Activated CD8-positive, alpha-beta T cell treated with anti-CD3 and anti-CD28 coated beads, Interleukin-2, amount 10 ng/mL, durations not matched to agents 7 days and 5 days (primary cell): ENCODE results near the gene RFX8. TPM values are rescaled to one million over a fixed set of nuclear protein-coding genes. Genes with fewer than 3 reads are reported as not detected.
A peak's percentile ranks its signal among the peaks of the same experiment; 100 is the strongest.

Experiments
- ATAC-seq: fragments of 150-1000 bp; cut with Tn5 transposase; one replicate; pipeline ENCODE4 v1.10.0; 2021; ENCODE audit warnings: moderate library complexity
- CTCF ChIA-PET: fragments of 350-600 bp; sonication (Branson Sonifier 250); formaldehyde crosslinking; loops from one replicate; lab custom pipeline; 2021; ENCODE audit warnings: antibody characterized with exemption; lab: Charles Lee
- POLR2A ChIA-PET: fragments of 350-600 bp; sonication (Branson Sonifier 250); formaldehyde crosslinking; loops from one replicate; lab custom pipeline; 2021; ENCODE audit warnings: antibody characterized with exemption; lab: Charles Lee
- DNase-seq: peaks from one replicate; pipeline ENCODE4 v3.0.0-alpha.2; 2020
- H3K27ac Mint-ChIP-seq: one replicate; pipeline ENCODE4 v1.8.0; 2021; ENCODE audit warnings: mild to moderate bottlenecking, mixed read lengths
- H3K27me3 Mint-ChIP-seq: one replicate; pipeline ENCODE4 v1.8.0; 2021; ENCODE audit warnings: low read depth, mixed read lengths
- H3K36me3 Mint-ChIP-seq: one replicate; pipeline ENCODE4 v1.8.0; 2021; ENCODE audit warnings: low read depth, mixed read lengths
- H3K4me1 Mint-ChIP-seq: one replicate; pipeline ENCODE4 v1.8.0; 2021; ENCODE audit warnings: low read depth, mixed read lengths
- H3K4me3 Mint-ChIP-seq: one replicate; pipeline ENCODE4 v1.8.0; 2021; ENCODE audit warnings: mild to moderate bottlenecking, mixed read lengths
- H3K9me3 Mint-ChIP-seq: one replicate; pipeline ENCODE4 v1.8.0; 2022; ENCODE audit warnings: mixed read lengths; ENCODE audit not compliant: insufficient read depth
- total RNA-seq, 2 experiments: library from RNA; stranded (reverse); gene quantifications; one replicate each; pipeline ENCODE4 v1.2.3, GENCODE V29; 2021

RFX8 gene
- total RNA-seq, 2 experiments from 2014 or later = 2.2 to 2.8 TPM

GRCh38 chr2:101419096-101419663, 55.7 kb downstream of the RFX8 start:
- ChIA-PET CTCF (interaction anchor here (0.6 to 5.7 kb wide), 39 partner anchors 9 to 822 kb away, joined by 3 to 83 read pairs (median 4); partner anchors contain the start of genes CREG2 and MAP4K4), POLR2A (interaction anchor here (1.0 kb wide), 1 partner anchor 278 kb away, joined by 3 read pairs; the partner anchor contains the start of gene MAP4K4)
- peak; percentile 60 for ATAC-seq
- Mint-ChIP-seq H3K4me1 (peaks cover 2% of the 10 kb centered on the region), H3K4me3 (no peak overlapping the region), H3K9me3 (peaks cover 3% of the 10 kb centered on the region), H3K27me3 (no peaks in the 10 kb centered on the region), H3K36me3 (no peaks in the 10 kb centered on the region), H3K27ac (no peak overlapping the region)
- peak; percentile 80 for DNase-seq

- DNase-seq (no peak), ATAC-seq (no peak)
- Mint-ChIP-seq H3K9me3 (peaks cover 3% of the 10 kb centered on the region), H3K27ac (no peak overlapping the region), H3K27me3 (no peaks in the 10 kb centered on the region), H3K36me3 (no peaks in the 10 kb centered on the region), H3K4me1 (peaks cover 2% of the 10 kb centered on the region), H3K4me3 (no peak overlapping the region)
- ChIA-PET CTCF (interaction anchor here (0.7 to 5.7 kb wide), 38 partner anchors 9 to 822 kb away, joined by 3 to 83 read pairs (median 4); partner anchors contain the start of genes CREG2 and MAP4K4), POLR2A (interaction anchor here (1.0 kb wide), 1 partner anchor 279 kb away, joined by 3 read pairs; the partner anchor contains the start of gene MAP4K4)
Observed at GRCh38 chr2:101418460-101419095, 56.3 kb downstream of the RFX8 start.

GRCh38 chr2:101416609-101417008, 58.3 kb downstream of the RFX8 start:
- peaks cover 2% of the 10 kb centered on the region for H3K4me1 Mint-ChIP-seq
- ChIA-PET POLR2A (no interaction called here), CTCF (interaction anchor here (0.9 to 5.7 kb wide), 4 partner anchors 9 to 414 kb away, joined by 3 to 83 read pairs (median 4); no protein-coding TSS in a partner anchor)
- H3K27ac Mint-ChIP-seq = no peak overlapping the region
- ATAC-seq (no peak), DNase-seq (no peak)
- H3K27me3 Mint-ChIP-seq = no peaks in the 10 kb centered on the region
- peaks cover 3% of the 10 kb centered on the region for H3K9me3 Mint-ChIP-seq
- H3K36me3 Mint-ChIP-seq = no peaks in the 10 kb centered on the region
- no peak overlapping the region for H3K4me3 Mint-ChIP-seq

GRCh38 chr2:101415884-101416283, 59.0 kb downstream of the RFX8 start:
- CTCF ChIA-PET = interaction anchor here (1.1 kb wide), 1 partner anchor 74 kb away, joined by 4 read pairs; no protein-coding TSS in a partner anchor
- Mint-ChIP-seq H3K36me3 (no peaks in the 10 kb centered on the region), H3K4me1 (peaks cover 2% of the 10 kb centered on the region), H3K9me3 (peaks cover 3% of the 10 kb centered on the region), H3K4me3 (no peak overlapping the region), H3K27ac (no peak overlapping the region), H3K27me3 (no peaks in the 10 kb centered on the region)
- ATAC-seq (no peak), DNase-seq (no peak)
- POLR2A ChIA-PET = no interaction called here

GRCh38 chr2:101415220-101415619, 59.7 kb downstream of the RFX8 start:
- H3K4me3 Mint-ChIP-seq = no peak overlapping the region
- no peak for DNase-seq
- ChIA-PET CTCF (no interaction called here), POLR2A (no interaction called here)
- peaks cover 2% of the 10 kb centered on the region for H3K4me1 Mint-ChIP-seq
- peaks cover 3% of the 10 kb centered on the region for H3K9me3 Mint-ChIP-seq
- H3K27me3 Mint-ChIP-seq = no peaks in the 10 kb centered on the region
- no peaks in the 10 kb centered on the region for H3K36me3 Mint-ChIP-seq
- no peak overlapping the region for H3K27ac Mint-ChIP-seq
- no peak for ATAC-seq

GRCh38 chr2:101412092-101412694, 62.7 kb downstream of the RFX8 start:
- no peaks in the 10 kb centered on the region for H3K27me3 Mint-ChIP-seq

GRCh38 chr2:101410746-101411145, 64.2 kb downstream of the RFX8 start:
- peaks cover 3% of the 10 kb centered on the region for H3K9me3 Mint-ChIP-seq
- POLR2A ChIA-PET = no interaction called here
- H3K27ac Mint-ChIP-seq = no peak overlapping the region
- H3K4me1 Mint-ChIP-seq = no peaks in the 10 kb centered on the region
- ATAC-seq = no peak
- CTCF ChIA-PET = interaction anchor here (1.2 to 2.8 kb wide), 2 partner anchors 8 to 61 kb away, joined by 3 to 10 read pairs; no protein-coding TSS in a partner anchor
- H3K27me3 Mint-ChIP-seq = no peaks in the 10 kb centered on the region
- H3K4me3 Mint-ChIP-seq = no peak overlapping the region
- H3K36me3 Mint-ChIP-seq = no peaks in the 10 kb centered on the region
- no peak for DNase-seq

More at GRCh38 chr2:101412092-101412694, 62.7 kb downstream of the RFX8 start:
- DNase-seq (no peak), ATAC-seq (no peak)
- Mint-ChIP-seq H3K27ac (no peak overlapping the region), H3K4me3 (no peak overlapping the region), H3K4me1 (no peaks in the 10 kb centered on the region), H3K9me3 (peaks cover 3% of the 10 kb centered on the region), H3K36me3 (no peaks in the 10 kb centered on the region)
- CTCF ChIA-PET = no interaction called here
- POLR2A ChIA-PET = no interaction called here

- CTCF ChIA-PET = interaction anchor here (1.2 to 2.8 kb wide), 2 partner anchors 9 to 60 kb away, joined by 3 to 10 read pairs; no protein-coding TSS in a partner anchor
- POLR2A ChIA-PET = no interaction called here
- no peaks in the 10 kb centered on the region for H3K36me3 Mint-ChIP-seq
Observed at GRCh38 chr2:101410114-101410513, 64.8 kb downstream of the RFX8 start.

GRCh38 chr2:101409699-101410098, 65.2 kb downstream of the RFX8 start:
- no peak overlapping the region for H3K27ac Mint-ChIP-seq
- no peak overlapping the region for H3K4me3 Mint-ChIP-seq
- H3K27me3 Mint-ChIP-seq = no peaks in the 10 kb centered on the region
- CTCF ChIA-PET = interaction anchor here (1.2 to 2.8 kb wide), 2 partner anchors 9 to 60 kb away, joined by 3 to 10 read pairs; no protein-coding TSS in a partner anchor
- no peak for ATAC-seq
- H3K36me3 Mint-ChIP-seq = no peaks in the 10 kb centered on the region
- no peak for DNase-seq
- POLR2A ChIA-PET = no interaction called here
- H3K4me1 Mint-ChIP-seq = no peaks in the 10 kb centered on the region
- H3K9me3 Mint-ChIP-seq = peaks cover under 1% of the 10 kb centered on the region

More at GRCh38 chr2:101410114-101410513, 64.8 kb downstream of the RFX8 start:
- H3K27ac Mint-ChIP-seq = no peak overlapping the region
- ATAC-seq (no peak), DNase-seq (no peak)
- no peaks in the 10 kb centered on the region for H3K4me1 Mint-ChIP-seq
- no peaks in the 10 kb centered on the region for H3K27me3 Mint-ChIP-seq
- no peak overlapping the region for H3K4me3 Mint-ChIP-seq
- peaks cover 3% of the 10 kb centered on the region for H3K9me3 Mint-ChIP-seq

GRCh38 chr2:101408925-101409324, 66.0 kb downstream of the RFX8 start:
- ChIA-PET POLR2A (no interaction called here), CTCF (interaction anchor here (2.8 kb wide), 1 partner anchor 10 kb away, joined by 10 read pairs; no protein-coding TSS in a partner anchor)
- Mint-ChIP-seq H3K27me3 (no peaks in the 10 kb centered on the region), H3K4me1 (no peaks in the 10 kb centered on the region), H3K27ac (no peak overlapping the region), H3K9me3 (no peaks in the 10 kb centered on the region), H3K4me3 (no peak overlapping the region), H3K36me3 (no peaks in the 10 kb centered on the region)
- DNase-seq (no peak), ATAC-seq (no peak)

GRCh38 chr2:101405351-101405899, 69.5 kb downstream of the RFX8 start:
- no peaks in the 10 kb centered on the region for H3K36me3 Mint-ChIP-seq
- no peaks in the 10 kb centered on the region for H3K4me1 Mint-ChIP-seq
- POLR2A ChIA-PET = no interaction called here
- CTCF ChIA-PET = no interaction called here
- no peak overlapping the region for H3K4me3 Mint-ChIP-seq
- ATAC-seq (no peak), DNase-seq (no peak)
- H3K9me3 Mint-ChIP-seq = no peaks in the 10 kb centered on the region
- no peak overlapping the region for H3K27ac Mint-ChIP-seq
- H3K27me3 Mint-ChIP-seq = peaks cover 2% of the 10 kb centered on the region
